Stimulated activated CD4-positive, alpha-beta T cell treated with anti-CD3 and anti-CD28 coated beads, Interleukin-1b, Interleukin-23, amount 100 ng/mL, for 48 hours (primary cell): Measurements from ENCODE around the gene RCL1.
A peak's percentile ranks its signal among the peaks of the same experiment; 100 is the strongest.

Experiments used
- DNase-seq: peaks from one replicate; pipeline ENCODE4 v3.0.0-alpha.2; 2020

Gene RCL1

DNA sequence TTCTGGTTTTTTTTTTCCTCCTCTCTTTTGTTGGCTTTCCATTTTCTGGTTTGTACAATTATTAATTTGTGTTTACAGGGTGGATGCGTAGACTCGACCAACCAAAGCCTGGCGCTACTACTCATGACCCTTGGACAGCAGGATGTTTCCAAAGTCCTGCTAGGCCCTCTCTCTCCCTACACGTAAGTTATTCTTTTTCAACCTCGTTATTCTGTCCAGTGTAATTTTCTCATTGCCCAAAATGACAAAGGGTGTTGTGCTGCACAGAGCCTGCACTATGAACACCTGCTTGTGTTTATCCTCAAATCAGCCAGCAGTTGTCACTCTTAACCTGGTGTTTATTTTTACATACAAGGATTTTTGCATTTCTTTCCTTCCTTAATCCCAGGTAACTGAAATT, 56.6 kb downstream of the RCL1 start:
- DNase-seq: no peak

DNA sequence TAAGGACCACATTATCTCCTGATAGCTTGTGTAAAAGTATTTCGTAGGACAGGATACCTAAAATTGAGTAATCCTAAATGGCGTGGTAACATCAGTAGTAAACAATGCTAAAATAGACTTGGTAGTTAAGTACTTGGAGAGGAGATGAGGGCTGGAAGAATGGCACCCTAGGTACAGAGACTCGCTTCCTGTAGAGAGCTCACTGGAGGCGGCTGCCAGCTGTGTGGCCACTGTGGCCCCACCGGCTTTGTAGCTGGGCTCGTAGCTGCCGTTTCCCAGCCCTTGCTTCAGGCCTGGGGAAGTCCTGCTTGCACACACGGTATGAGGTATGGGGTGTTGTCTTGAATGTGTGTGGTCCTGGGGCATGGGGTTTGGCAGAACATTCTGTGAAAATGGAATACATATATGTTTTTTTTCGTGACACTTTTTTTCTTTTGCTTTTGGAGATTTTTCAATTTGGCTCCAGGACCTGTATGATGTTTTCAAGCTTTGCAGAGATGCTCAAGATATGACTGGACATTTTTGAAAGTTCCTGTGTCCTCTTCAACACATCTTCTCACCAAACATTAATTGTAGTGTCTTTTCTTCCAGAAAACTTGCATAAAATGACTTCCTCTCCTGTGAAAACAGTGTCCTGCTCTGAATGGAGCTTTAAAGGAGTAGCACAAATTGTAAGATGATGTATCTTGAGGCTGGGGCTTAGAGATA, 58.0 kb downstream of the RCL1 start:
- DNase-seq: no peak

DNA sequence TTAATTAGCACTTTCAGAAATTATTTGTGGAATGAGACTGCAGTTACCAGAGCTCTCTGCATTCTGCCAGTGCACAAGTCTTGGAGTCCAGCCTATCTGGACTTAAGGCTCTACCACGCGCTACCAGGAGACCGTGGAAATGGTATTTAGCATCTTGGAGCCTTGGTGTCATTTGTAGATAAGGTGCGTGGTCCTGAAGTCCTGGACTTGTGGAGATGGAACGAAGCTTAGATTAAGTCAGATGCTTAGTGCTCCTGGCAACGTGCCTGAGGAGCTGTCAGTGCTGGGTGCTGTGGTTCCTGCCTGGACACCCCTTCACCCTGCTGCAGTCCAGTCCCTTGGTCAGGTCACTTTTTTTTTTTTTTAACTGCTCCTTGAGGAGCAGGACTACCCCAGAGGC, 59.7 kb downstream of the RCL1 start:
- DNase-seq: no peak

- DNase-seq: no peak
Observed at GRCh38 chr9:4854265-4854590, 61.5 kb downstream of the RCL1 start.

DNA sequence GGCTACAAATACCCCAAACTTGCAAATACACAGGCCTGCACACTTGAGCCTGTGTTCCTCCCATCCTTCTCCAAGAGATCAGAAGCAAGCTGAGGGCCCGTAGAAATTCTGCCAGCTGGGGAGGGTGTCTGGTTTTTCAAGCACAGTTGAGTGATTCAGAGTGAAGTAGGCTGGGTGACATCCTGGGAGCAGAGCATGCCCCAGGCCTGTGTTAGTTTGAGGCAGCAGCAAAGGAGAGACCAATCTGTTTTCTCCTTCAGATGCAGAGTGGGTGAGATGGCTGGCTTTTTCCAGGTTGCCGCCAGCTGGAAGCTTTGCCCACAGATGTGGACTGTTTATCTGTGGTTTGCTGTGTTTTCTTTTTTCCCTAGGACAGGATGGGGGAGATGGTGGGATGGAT, 63.1 kb downstream of the RCL1 start:
- no peak for DNase-seq

- DNase-seq: no peak
Observed at GRCh38 chr9:4857163-4857810, 64.5 kb downstream of the RCL1 start.

GRCh38 chr9:4859035-4859434, 66.3 kb downstream of the RCL1 start:
- DNase-seq: no peak

GRCh38 chr9:4860383-4860782, 67.6 kb downstream of the RCL1 start:
- DNase-seq: no peak

DNA sequence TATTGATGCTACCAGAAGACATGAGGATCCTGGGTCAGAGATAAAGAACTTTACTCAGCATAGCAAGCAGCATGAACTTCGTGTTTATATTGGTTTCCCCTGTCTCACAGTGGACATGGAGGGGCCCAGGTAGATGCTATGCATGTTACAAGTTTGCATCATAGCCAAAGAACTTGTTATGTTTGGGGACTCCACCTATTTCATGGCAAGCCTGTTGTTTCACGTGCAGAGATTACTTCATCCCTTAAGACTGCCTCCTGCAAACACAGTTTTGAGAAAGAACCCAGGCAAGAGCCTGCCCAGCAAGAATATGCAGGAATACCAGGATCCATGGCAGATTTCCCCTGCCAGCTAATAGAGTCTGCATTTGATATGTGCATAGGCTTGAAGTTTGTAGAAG, 68.4 kb downstream of the RCL1 start:
- DNase-seq: no peak

DNA sequence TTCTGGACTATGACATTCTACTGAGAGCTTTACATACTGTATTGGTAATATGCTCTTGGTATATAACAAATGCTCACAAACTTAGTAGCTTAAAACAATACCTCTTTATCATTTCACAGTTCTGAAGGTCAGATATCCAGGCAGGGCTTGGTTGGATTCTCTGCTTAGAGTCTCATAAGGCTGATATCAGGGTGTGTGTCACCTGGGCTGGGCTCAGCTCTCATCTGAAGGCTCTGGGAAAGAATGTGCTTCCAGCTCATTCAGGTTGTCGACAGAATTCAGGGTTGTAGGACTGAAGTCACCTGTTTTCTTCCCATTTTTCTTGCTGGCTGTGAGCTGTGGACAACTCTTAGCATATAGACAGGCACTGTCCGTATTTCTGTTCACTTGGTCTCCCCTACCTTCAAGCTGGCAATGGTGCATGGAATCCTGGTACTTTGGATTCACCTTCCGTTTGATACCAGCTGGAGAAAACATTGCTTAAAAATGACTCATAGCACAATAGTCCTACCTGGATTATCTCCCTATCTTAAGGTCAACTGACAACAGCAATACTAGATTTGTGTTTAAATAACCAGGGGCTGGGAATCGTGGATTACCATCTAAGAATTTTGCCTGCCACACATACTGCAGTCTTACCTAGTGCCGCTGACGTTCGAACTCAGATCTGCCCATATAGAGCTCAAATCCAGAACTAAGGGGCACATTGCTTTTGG, 69.2 kb downstream of the RCL1 start:
- no peak for DNase-seq

DNA sequence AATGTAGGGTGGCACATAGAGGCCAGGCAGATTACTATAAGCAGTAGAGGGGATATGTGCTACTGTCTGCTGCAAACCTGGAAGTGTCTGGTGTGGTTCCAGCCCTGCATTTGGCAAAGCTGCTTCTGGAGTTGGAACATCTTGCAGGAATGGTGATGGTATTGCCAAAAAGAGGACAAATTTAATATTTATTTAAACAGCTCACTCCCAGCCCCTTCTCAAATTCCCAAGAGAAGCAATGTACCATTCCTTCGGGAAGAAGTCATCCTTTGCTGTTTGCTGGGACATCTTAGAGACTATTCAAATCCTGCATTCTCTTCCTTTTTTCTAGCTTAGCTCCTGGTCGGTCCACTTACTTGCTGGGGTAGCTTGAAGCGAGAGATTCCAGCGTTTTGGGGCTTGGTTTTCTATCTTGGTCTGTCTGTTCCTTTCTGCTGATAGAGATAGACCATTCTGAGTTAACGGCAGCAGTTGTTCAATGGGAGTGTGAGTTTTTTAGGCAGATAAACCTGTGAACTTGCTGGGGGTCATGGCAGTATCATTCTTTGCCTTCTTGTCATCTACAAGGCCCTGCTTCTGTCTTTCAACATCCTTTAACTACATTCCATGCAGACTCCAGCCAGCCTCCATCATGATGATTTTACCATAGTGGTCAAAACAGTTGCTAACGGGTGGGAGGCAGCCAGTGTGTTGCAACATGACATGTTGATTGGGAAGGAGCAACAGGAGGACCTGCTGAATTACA, 69.9 kb downstream of the RCL1 start:
- no peak for DNase-seq

DNA sequence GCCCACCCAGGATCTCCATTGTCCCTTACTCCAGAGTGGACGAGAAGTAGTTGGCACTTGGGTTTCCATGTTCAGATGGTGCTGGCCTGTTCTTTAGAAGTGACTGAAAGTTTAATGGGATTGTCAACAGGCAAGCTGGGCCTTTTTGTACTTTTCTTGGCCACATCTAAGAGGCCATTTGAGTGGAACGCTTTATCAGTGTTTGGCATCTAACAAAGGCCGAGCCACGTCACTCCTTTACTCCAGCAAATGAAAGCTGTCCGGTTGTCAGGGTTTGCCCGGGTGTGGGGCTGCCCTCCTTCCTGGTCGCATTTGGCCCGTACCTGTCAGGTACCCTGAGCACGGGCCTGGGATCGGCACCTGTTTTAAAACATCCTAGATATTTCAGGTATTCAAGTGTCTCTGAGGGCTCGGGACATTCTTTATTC, 71.5 kb downstream of the RCL1 start:
- DNase-seq: no peak

DNA sequence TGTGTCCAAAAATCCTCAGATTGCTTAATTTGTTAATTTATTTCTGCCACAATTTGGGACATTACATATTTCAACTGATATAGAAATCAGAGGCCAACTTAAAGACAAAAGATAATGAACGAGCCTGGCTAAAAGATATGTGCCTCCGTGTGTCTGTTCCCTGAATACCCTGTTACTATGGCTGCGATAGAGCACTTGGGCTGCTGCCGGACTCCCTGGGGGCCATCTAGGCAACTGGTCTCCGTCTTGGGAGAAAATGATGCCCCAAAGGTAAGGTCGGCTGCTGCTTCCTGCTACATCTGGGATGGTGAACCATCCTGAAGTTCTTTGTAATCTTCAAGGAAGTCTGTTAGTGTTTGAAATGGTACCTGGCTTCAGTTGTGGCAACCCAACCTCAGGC, 72.0 kb downstream of the RCL1 start:
- no peak for DNase-seq

- no peak for DNase-seq
Observed at GRCh38 chr9:4865681-4866080, 72.9 kb downstream of the RCL1 start.

DNA sequence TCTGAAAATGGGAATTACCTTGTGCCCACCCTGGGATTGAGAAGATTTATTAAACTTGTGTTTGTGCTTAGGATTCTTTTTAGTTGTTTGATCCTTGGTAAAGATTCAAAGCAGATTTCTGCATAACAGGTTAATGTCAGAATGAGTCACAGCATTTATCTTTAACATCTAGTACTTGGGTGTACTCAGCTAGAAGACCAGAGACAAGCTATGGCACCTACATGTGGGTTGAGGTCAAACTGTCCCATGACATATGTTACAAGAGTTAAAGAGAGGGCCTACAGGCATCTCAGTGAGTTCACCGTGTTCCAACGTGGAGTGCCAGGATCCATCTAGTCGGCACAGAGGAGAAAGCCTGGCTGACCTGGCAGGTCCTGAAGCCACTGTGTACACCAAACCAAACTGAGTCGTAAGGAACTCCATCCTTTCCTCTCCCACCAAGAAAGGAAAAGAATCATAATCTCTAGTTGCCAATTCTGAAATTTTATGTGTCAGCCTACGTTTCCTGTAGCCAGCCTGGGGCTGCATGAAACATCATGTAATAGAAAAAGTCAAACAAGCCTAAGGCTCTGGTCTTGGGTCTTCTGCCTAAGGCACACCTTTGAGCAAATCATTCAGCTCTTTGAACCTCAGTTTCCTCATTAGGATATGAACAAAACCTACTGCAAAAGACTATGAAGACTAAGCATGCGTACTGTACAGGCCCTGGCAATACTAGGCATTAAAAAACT, 73.7 kb downstream of the RCL1 start:
- peak; percentile 10 for DNase-seq

GRCh38 chr9:4873066-4873465, 80.3 kb downstream of the RCL1 start:
- DNase-seq: no peak

- no peak for DNase-seq
Observed at GRCh38 chr9:4875559-4875958, 82.8 kb downstream of the RCL1 start.

DNA sequence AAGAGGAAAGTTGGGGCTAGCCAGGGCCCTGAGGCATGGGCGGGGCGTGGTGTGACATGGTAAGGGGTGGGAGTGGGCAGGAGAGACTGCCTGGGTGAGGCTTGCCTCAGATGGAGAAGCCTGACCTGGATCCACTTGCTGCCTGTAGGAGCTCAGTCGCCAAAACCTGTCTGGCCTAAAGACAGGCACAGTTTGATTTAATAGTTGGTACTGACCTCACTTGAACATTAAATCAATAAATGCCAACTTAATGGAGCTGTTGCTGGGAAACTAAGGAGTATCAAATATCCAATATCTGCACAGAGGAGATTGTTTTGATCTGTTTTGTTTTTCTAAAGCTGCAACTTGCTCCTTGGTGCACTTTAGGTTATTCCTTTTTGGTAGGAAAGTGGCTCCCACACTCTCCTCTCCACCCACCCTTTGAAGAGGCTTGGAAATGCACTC, 86.4 kb downstream of the RCL1 start:
- no peak for DNase-seq

DNA sequence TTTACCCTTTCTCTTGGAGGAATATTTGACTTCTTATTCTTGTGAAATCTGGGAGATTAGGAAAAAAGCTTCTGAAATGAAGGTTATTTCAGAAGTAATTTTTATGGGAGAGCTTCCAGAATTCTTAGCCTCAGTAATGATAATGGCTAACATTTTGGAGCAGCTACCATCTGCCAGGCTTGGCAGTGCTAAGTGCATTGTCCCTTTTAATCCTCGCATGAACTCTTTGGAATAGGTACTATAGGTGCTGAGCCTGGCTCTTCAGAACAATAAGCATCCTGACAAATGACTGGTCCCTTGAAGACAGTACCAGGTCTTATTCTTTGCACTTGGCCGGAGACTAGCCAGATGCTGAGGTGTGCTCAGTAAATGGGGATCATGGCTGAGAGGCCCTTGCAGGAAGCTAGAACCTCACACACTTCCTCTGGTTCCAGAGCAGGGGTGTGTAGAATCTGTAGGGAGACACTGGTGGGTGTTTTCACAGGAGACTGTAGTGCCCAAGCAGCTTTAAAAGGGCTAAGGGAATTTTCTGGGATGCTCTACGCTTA, 90.7 kb downstream of the RCL1 start:
- no peak for DNase-seq

- no peak for DNase-seq
Observed at GRCh38 chr9:4886698-4887097, 94.0 kb downstream of the RCL1 start.

- DNase-seq: no peak
Observed at GRCh38 chr9:4887556-4887955, 94.8 kb downstream of the RCL1 start.

GRCh38 chr9:4890242-4890641, 97.5 kb downstream of the RCL1 start:
- no peak for DNase-seq

DNA sequence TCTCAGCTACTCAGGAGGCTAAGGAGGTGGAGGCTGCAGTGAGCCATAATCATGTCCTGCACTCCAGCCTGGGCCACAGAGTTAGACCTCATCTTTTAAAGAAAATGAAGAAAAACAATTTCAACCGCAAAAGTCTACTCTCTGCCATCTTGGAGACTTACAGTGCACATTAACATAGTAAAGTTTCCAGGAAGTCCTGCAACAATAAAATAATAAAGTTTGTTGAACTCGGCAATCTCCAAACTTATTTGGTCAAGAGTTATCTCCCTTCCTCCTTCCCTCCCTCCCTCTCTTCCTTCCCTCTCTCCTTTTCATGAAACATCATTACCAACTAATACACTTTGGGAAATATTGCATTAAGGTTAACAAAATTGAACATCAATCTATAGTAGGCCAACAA, 98.2 kb downstream of the RCL1 start:
- DNase-seq: no peak
